Inferior parietal cortex (tissue), 1 donor: ENCODE data around the gene GGTLC2.
"Not testable (repeated sequence)": the region's sequence is repeated elsewhere in the genome, so short reads cannot be mapped to it uniquely, and the experiment has no call there.

Source experiments
- DNase-seq: peaks from one replicate; pipeline ENCODE4 v3.0.0-alpha.2; 2016; ENCODE audit errors: extremely low spot score

GGTLC2 gene

DNA sequence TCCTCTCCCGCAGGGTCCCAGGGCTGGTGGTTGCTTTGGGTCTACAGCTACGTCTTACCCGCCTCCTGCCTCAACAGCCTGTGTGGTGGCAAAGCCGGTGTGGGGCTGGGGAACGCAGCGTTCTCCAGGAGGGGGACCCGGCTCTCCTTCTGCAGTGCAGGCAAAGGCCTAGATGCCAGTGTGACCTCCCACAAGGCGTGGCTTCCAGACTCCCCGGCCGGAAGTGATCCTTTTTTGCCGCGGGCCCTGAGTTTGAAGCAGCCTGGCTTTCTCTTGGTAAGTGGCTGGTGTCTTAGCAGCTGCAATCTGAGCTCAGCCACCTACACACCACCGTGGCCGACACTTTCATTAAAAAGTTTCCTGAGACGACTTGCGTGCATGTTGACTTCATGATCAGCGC lies 6.1 kb upstream of the GGTLC2 start:
- not testable (repeated sequence) for DNase-seq

- DNase-seq: not testable (repeated sequence)
Measured at GRCh38 chr22:22642255-22642654, 2.2 kb upstream of the GGTLC2 start.

- DNase-seq: not testable (repeated sequence)
Measured at GRCh38 chr22:22645969-22646368, 1.6 kb downstream of the GGTLC2 start.

DNA sequence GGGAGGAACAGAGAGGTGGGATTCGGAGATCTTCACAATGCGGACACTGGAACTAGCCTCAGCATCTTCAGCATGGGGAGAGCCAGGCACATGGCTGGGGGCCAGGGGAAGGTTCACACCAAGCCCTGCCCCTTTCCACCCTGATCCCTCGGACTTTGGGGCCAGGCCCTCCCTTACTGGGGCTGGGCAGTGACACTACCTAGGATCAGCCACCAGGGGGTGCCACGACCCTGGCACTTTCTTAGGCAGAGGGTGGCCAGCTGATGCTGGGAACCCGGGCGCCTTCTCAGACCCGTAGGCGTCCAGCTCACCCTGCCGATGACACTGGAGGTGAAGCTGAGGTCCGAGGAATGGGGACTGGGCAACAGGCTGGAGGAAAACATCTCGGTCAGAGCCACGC lies 3.5 kb downstream of the GGTLC2 start:
- DNase-seq: not testable (repeated sequence)

DNA sequence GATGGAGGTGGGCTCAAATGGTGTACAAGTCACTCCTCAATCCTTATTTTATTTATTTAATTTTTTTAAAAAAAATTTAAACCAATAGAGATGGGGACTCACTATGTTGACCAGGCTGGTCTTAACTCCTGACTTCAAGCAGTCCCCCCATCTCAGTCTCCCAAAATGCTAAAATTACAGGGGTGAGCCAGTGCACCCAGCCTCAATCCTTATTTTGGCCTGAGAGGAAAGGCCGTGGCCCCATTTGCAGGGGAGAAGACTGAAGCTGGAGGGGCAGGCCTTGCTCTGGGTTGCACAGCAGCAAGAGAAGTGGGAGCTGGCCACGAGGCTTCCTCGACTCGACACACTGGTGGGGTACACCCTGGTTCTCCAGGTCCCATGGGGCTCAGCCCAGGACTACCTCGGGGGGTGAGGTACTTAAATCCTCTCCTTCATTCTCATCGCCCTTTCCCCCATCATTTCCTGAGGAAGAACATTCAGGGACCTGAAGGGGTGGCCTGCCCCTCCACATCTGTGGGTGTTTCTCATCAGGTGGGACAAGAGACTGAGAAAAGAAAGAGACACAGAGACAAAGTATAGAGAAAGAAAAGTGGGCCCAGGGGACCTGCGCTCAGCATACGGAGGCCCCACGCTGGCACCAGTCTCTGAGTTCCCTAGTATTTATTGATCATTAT lies 4.6 kb downstream of the GGTLC2 start:
- not testable (repeated sequence) for DNase-seq

DNA sequence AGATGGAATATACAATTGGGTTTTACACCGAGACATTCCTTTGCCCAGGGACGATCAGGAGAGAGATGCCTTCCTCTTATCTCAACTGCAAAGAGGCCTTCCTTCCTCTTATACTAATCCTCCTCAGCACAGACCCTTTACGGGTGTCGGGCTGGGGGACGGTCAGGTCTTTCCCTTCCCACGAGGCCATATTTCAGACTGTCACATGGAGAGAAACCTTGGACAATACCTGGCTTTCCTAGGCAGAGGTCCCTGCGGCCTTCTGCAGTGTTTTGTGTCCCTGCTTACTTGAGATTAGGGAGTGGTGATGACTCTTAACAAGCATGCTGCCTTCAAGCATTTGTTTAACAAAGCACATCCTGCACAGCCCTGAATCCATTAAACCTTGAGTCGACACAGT lies 5.3 kb downstream of the GGTLC2 start:
- DNase-seq: not testable (repeated sequence)

- DNase-seq: not testable (repeated sequence)
Measured at GRCh38 chr22:22650398-22650797, 6.0 kb downstream of the GGTLC2 start.

DNA sequence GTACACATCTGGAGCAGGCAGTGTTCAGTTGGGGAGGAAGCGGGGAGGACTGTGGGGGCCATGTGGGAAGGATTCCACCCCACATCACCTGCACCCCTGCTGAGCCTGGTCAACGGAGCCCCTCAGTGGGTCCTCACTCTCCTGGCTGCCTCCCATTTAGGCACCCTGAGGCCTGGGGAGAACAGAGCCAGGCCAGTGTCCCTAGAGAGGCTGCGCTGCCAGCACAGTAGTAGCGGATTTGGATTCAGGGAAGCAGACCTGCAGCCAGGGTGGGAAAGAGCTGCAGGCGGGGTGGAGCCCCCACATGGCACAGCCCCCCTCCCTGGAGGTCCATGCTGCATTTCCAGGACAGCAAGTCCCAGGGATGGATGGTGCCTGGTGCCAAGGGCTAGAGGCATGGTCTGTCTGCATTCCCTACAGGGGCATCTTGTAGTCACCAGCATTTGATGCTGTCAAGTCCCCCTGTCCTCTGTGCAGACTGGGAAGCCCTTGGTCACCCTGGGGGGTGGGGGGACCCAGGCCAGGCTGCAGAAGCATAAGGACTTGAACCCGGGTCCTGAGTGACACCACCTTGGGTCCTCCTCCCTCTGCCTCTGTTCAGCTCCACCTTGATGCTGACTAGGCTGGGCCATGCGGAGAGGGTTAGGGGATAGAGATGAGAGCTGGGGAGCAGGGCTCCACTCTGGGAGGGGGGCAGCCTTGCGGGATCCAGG lies 6.5 kb downstream of the GGTLC2 start:
- DNase-seq: not testable (repeated sequence)

DNA sequence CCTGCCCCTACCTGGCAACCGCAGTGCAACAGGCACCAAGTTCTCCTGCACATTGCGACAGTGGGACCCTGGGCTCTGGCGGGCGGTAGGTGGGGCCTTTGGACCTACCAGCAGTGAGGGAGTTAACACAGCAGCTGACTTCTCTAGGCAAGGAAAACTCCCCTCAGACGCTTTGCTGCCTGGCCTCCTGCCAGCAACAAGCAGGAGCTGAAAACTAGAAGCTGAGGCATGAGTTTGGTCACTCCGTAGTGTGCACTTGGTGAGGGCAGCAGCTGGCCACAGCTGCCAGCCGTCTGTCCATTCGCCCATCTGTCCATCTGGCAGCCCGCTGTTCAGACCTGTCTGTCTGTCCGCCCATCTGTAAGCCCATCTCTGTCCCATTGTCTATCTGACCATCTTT lies 7.2 kb downstream of the GGTLC2 start:
- DNase-seq: not testable (repeated sequence)

DNA sequence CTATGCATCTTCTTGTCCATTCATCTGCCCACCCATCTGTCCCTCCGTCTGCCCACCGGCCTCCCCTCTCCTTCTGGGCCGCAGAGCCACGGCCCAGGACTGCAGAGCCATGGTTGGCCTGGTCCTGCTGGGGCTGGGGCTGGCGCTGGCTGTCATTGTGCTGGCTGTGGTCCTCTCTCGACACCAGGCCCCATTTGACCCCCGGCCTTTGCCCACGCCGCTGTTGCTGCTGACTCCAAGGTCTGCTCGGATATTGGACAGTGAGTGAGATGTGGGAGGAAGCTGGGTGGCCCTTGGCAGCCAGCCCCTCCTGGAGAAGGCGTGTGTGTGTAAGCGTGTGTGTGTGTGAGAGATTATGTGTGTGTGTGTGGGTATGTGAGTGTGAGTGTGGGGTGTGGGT lies 7.7 kb downstream of the GGTLC2 start:
- DNase-seq: not testable (repeated sequence)

GRCh38 chr22:22652573-22652972 lies 8.2 kb downstream of the GGTLC2 start:
- not testable (repeated sequence) for DNase-seq

DNA sequence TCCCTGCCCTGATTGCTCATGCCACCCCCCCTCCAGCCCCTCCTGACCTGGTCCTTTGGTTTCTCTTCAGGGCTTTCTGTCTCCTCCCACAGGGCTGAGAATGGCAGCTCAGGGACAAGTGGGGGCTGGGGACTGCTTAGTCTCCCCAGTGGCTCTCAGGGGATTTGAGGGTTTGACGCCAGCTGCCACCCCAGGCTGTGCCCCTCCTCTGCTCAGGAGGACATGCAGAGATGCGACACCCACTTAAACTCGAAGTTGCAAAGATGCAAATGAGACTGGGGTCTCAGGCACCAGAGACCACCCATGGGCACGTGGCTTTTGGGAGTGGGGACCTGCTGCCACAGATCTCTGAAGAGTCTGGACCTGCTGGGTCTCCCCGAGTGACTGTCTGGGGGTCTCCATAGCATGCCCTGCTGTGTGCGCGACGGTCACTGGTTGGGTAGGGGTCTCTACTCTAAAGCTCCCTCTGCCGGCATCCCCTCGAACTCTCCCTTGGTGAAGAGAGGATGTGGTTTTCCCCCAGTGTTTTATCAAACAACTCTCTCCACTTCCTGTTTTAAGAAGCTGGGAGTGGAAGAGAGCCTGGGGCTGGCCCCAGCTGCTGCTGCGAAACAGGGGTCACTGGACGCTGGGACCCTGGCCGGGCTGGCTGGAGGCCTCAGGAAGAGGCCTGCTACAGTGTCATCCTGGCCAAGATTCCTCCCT lies 9.4 kb downstream of the GGTLC2 start:
- not testable (repeated sequence) for DNase-seq

DNA sequence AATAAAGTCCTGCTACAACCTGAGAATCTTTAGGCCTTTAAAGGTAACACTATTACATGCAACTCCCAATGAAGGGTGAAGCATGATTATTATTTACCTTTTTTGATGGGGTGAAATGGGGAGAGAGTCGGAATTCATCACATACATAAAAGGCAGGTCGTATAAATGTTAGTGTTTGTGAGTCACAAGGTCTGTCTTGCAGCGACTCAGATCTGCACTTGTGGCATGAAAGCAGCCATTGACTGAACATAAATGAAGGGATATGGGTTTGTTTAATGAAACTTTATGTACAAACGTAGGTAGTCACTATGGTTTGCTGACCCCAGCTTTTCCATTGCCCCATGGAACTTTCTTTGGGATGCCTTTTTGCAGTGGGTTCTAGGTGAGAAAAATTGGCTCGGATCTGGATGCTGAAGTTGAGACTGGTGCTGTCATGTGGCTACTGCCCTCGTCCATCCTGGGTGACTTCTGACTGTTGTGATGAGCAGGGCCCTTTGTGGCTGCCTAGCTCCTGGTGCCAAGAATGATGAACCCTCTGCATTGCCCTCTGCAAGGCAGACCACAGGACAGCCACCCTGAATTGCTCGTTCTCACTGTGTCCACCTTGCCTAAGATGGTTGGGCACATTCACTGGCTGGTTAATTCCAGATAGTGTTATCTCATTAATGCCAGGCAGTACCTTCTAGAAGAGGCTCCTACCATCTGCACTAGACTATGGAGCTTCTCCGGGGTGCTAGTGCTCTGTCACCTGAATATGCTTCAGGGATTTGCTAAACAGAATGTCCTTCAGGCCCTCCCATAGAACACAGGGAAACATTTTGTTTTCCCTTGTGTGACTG lies 11.3 kb downstream of the GGTLC2 start:
- no peak for DNase-seq

DNA sequence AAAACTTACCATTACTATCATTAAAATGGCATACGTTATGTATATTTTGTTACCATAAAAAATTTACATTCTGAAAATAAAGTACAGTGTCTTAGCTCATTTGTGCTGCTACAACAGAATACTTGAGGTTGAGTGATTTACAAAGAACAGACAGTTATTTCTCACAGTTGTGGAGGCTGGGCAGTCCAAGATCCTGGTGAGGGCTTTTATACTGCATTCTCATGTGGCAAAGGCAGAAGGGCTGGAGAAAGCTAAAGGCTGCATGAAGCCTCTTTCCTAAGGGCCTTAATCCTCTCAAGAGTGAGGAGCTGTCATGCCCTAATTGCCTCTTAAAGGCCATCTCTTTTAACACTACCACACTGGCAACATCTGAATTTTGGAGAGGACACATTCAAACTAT lies 13.3 kb downstream of the GGTLC2 start:
- DNase-seq: no peak

DNA sequence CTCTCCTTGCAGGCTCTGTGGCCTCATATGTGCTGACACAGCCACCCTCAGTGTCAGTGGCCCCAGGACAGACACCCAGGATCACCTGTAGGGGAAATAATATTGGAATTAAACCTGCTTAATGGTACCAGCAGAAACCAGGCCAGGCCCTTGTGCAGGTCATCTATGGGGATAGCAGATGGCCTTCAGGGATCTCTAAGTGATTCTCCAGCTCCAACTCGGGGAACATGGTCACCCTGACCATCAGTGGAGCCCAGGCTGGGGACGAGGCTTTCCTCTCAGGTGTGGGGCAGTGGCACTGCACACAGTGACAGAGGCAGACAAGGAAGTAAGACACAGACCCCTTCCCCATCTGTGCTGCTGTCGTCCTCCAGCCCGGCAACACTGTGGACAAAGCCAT lies 16.9 kb downstream of the GGTLC2 start:
- no peak for DNase-seq

- no peak for DNase-seq
Measured at GRCh38 chr22:22662095-22662494, 17.7 kb downstream of the GGTLC2 start.

- no peak for DNase-seq
Measured at GRCh38 chr22:22663861-22664800, 19.7 kb downstream of the GGTLC2 start.

DNA sequence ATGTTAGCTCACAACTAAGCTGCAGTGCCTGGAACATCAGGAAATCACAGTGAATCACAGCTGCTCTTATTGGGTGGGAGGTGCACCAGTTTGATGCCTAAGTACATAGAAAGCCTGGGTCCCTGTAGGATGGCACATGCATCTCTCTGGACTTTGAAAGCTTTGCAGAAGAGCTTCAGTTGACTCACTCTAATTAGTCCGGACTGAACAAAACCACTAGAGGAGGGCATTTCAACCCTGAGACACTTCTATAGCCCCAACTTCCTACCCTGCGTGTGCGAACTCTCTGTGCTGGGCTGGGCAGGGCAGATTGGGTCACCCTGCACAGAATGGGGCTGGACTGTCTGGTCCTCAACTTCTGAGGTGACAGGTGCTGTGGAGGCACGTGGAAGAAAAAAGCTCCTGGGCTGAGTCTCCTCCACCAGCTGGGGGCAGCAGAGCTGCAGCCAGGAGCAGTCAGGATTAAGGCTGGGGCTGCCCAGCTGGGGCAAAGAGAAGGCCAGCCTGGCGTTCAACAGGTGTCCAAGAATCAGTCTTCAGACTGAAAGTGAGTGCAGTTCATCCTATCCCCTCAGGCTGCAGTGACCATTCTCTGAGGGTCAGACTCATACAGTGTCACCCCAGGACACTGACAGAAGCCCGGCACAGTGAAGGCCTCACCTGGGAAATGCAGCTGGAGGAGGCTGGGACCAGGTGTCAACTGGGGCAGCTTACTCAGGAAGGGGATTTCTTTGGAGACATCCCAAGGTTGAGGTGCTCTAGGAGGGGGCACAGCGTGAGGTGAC lies 22.1 kb downstream of the GGTLC2 start:
- DNase-seq: no peak

- DNase-seq: no peak
Measured at GRCh38 chr22:22667966-22668880, 23.8 kb downstream of the GGTLC2 start.
